ENCODE data around the gene RBM4B.

- TF ChIP-seq CREB1 (CRISPR knock-in tag; IDR thresholded peaks at IDR 0.05) (no peak), RELA (CRISPR knock-in tag; IDR thresholded peaks at IDR 0.05; ENCODE audit: borderline replicate concordance) (no peak), TEAD1 (CRISPR knock-in tag; IDR thresholded peaks at IDR 0.05) (no peak), CTCF (IDR thresholded peaks at IDR 0.05) (no peak), E2F4 (CRISPR knock-in tag; IDR thresholded peaks at IDR 0.05; ENCODE audit: borderline replicate concordance, low read depth) (no peak), NFE2L1 (CRISPR knock-in tag; IDR thresholded peaks at IDR 0.05) (no peak), USF1 (CRISPR knock-in tag; IDR thresholded peaks at IDR 0.05) (no peak)
These were observed 44.3 kb upstream of the RBM4B start for GRCh38 chr11:66721939-66722338.

All from WTC11 (cell line).